ENCODE measurements around the gene DDX42. TPM values are rescaled to one million over a fixed set of nuclear protein-coding genes. Genes with fewer than 3 reads are reported as not detected.
A peak's percentile ranks its signal among the peaks of the same experiment; 100 is the strongest.

Gene DDX42
- total and polyA plus RNA-seq, 3 donors from 2014 or later, result 124 to 203 (median 173) TPM

DNA sequence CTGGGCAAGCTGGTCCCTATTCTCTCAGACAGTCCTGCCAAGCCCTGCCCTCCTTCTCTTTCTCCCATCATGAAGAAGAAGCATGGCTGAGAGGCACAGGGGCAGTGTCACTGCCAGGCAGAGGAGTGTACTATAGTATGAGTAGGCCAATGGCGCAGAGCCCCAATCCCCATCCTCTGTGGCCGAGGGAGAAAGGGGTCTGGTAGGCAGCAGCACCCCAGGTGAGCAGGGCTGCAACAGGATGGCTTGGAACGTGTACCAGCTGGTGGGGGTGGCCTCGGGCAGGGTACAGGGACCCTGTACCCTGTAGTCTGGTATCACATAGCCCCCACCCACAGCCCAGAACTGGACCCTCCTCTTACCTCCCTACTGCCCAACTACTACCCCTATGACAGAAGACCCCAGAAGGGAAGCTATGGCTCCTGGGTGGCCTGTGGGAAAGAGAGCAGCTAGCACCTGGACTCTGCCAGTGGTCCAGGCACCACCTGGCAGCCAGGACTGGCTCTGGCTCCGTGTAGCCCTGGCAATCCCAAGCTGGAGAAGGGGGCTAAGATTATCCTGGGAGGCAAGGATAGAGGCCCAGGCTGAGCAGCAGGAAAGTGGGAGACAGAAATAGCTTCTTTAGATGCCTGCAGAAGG, 64.1 kb downstream of the DDX42 start:
- Histone ChIP-seq H3K9me3 (no peaks in the 10 kb centered on the region), H3K4me1 (peaks cover 43% of the 10 kb centered on the region), H3K36me3 (ENCODE audit: low read depth, missing control alignments) (no peaks in the 10 kb centered on the region), H3K4me3 (no peak overlapping the region), H3K27me3 (no peaks in the 10 kb centered on the region), H3K27ac (peak overlapping the region; percentile 69 to 97)
- no peak for DNase-seq
- intact Hi-C loops (cut with DNase I; ENCODE audit: low total_unique reads), result no loop called here
- no peak for TF ChIP-seq POLR2A (IDR thresholded peaks at IDR 0.05)
- TF ChIP-seq, protein P1, sequence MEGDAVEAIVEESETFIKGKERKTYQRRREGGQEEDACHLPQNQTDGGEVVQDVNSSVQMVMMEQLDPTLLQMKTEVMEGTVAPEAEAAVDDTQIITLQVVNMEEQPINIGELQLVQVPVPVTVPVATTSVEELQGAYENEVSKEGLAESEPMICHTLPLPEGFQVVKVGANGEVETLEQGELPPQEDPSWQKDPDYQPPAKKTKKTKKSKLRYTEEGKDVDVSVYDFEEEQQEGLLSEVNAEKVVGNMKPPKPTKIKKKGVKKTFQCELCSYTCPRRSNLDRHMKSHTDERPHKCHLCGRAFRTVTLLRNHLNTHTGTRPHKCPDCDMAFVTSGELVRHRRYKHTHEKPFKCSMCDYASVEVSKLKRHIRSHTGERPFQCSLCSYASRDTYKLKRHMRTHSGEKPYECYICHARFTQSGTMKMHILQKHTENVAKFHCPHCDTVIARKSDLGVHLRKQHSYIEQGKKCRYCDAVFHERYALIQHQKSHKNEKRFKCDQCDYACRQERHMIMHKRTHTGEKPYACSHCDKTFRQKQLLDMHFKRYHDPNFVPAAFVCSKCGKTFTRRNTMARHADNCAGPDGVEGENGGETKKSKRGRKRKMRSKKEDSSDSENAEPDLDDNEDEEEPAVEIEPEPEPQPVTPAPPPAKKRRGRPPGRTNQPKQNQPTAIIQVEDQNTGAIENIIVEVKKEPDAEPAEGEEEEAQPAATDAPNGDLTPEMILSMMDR (IDR thresholded peaks at IDR 0.05), result no peak
- WGBS, 2 donors, result 67 to 75% methylated on average over 3 to 5 of the region's 5 CpGs

- WGBS, 2 donors, result 27 to 38% methylated on average over 6 to 7 of the region's 7 CpGs
- H3K4me1 ChIP-seq, result peaks cover 43% of the 10 kb centered on the region
- no peaks in the 10 kb centered on the region for H3K27me3 ChIP-seq
- H3K4me3 ChIP-seq, result no peak overlapping the region
- H3K36me3 ChIP-seq (ENCODE audit: low read depth, missing control alignments), result no peaks in the 10 kb centered on the region
- H3K27ac ChIP-seq, result peak overlapping the region; percentile 69 to 97
- H3K9me3 ChIP-seq, result no peaks in the 10 kb centered on the region
- TF ChIP-seq, protein P1 (IDR thresholded peaks at IDR 0.05), result no peak
- TF ChIP-seq POLR2A (IDR thresholded peaks at IDR 0.05), result no peak
- peak; percentile 92 for DNase-seq
- intact Hi-C loops (cut with DNase I; ENCODE audit: low total_unique reads), result no loop called here
Measured at GRCh38 chr17:63838631-63839171, 64.7 kb downstream of the DDX42 start.

DNA sequence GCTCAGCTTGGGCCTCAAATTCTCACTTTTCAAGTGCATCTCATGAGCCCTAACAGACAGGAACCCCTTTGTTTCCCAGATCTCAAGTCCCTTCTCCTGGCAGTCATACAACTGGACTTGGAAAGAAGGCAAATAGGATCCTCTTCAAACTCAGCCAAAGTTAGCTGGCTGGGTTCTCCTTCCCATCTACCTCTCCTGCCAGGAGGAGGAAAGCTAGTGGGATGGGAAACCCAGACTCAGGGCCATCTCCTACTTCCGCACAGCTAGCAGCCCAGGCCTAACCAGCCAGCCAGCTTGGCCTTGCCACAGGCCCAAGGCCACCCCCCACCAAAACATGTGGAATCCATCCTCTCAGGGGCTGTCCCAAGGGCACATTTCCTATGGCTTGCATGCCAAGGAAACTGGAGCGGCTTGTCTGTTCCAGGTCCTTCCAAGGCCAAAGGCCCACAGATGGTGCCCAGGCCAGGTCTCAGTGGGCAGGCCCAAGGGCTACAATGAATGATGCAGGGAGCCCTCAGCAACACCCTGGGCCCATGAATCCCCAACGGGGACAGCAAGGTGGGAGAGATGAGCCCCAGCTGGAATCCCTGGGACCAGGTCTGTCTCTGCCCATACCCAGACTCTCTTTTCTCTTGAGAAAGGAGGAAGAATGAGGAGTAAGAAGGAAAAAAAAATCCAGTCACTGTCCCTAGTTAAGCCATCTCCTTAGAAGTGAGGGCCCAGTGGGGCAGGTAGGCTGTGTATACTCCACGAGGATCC, 66.8 kb downstream of the DDX42 start:
- Histone ChIP-seq H3K27ac (peak overlapping the region; percentile 91 to 97), H3K36me3 (ENCODE audit: low read depth, missing control alignments) (no peaks in the 10 kb centered on the region), H3K27me3 (no peaks in the 10 kb centered on the region), H3K4me3 (peak overlapping the region; percentile 88 to 96), H3K9me3 (no peaks in the 10 kb centered on the region), H3K4me1 (peaks cover 43% of the 10 kb centered on the region)
- 32 to 35% methylated on average over 4 of the region's 4 CpGs for WGBS, 2 donors
- no peak for TF ChIP-seq POLR2A (IDR thresholded peaks at IDR 0.05)
- TF ChIP-seq, protein P1 (IDR thresholded peaks at IDR 0.05), result no peak
- intact Hi-C loops (cut with DNase I; ENCODE audit: low total_unique reads), result no loop called here
- no peak for DNase-seq

- H3K4me3 ChIP-seq, result peak overlapping the region; percentile 88 to 96
- TF ChIP-seq POLR2A (IDR thresholded peaks at IDR 0.05), result no peak
- TF ChIP-seq, protein P1 (IDR thresholded peaks at IDR 0.05), result no peak
- H3K36me3 ChIP-seq (ENCODE audit: low read depth, missing control alignments), result no peaks in the 10 kb centered on the region
- peak overlapping the region; percentile 91 to 97 for H3K27ac ChIP-seq
- H3K9me3 ChIP-seq, result no peaks in the 10 kb centered on the region
- peak; percentile 64 for DNase-seq
- peaks cover 43% of the 10 kb centered on the region for H3K4me1 ChIP-seq
- WGBS, 2 donors, result 1 to 2% methylated on average over 25 to 26 of the region's 26 CpGs
- intact Hi-C loops (cut with DNase I; ENCODE audit: low total_unique reads), result no loop called here
- no peaks in the 10 kb centered on the region for H3K27me3 ChIP-seq
Measured at GRCh38 chr17:63841350-63842172, 67.6 kb downstream of the DDX42 start.

Data from testis (tissue), 3 donors.